ENCODE data around the gene PRAMEF12.

PRAMEF12 gene

DNA sequence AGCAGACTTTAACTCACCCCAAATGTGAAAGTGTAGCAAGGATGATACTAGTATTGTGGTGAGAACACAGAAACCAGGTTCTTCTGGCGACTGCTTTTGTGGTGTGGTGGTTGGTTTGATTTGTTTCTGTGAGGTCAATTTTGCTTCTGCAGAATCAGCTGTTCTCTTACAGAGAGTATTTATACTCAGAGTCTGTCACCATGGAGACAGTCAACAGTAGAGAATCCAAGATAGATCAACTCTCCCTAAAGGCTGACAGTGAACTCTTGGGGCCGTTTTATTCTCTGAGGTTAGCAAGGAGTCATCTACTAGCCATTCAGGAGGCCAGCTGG is 27.6 kb upstream of the PRAMEF12 start, which contains the start of gene CFAP107 (continued):
- TF ChIP-seq ZEB2 (tag by site-specific recombination; IDR thresholded peaks at IDR 0.05): no peak

DNA sequence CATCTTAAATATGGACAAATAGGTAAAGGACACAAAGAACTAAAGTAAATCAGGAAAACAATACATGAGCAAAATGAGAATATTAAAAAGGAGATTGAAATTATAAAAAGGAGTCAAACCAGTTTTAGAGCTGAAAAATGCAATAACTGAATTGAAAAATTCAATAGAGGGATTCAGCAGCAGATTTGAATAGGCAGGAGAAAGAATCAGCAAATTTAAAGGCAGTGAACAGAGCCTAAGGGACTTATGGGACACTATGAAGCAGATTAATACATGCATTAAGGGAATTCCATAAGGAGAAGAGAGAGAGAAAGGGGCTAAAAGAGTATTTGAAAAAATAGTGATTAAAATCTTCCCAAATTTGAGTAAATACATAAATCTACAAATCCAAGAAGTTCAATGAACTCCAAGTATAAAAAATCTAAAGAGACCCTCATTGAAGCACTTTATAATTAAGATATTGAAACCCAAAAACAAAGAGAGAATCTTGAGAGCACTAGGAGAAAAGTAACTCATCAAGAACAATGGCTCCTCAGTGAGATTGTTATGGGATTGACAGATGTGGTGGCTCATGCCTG is 24.7 kb upstream of the PRAMEF12 start:
- ChIA-PET CTCF (no interaction called here), POLR2A (no interaction called here)
- Histone ChIP-seq H3K4me1 (ENCODE audit: control insufficient read depth, insufficient read depth, low read length) (no peaks in the 10 kb centered on the region), H3K36me3 (ENCODE audit: control insufficient read depth in 2 of 2, insufficient read depth in 1 of 2, low read length in 2 of 2) (no peaks in the 10 kb centered on the region), H3K9me3 (ENCODE audit: control insufficient read depth, insufficient read depth, low read depth, low read length) (no peaks in the 10 kb centered on the region), H3K4me3 (ENCODE audit: low read depth, low read length) (no peak overlapping the region), H3K27ac (ENCODE audit: extremely low read depth, low read depth, low read length) (no peak overlapping the region)
- TF ChIP-seq ZNF549 (tag by site-specific recombination; IDR thresholded peaks at IDR 0.05) (no peak), ZNF707 (tag by site-specific recombination; IDR thresholded peaks at IDR 0.05) (no peak), ZBTB21 (tag by site-specific recombination; IDR thresholded peaks at IDR 0.05) (no peak), ZXDB (tag by site-specific recombination; IDR thresholded peaks at IDR 0.05) (no peak), ZNF423 (tag by site-specific recombination; IDR thresholded peaks at IDR 0.05) (no peak), TRIM28 (IDR thresholded peaks at IDR 0.05; ENCODE audit: borderline replicate concordance, low read length) (peak; percentile 24; the same call in 1 of the 2 replicates), ZNF23 (tag by site-specific recombination; IDR thresholded peaks at IDR 0.05; ENCODE audit: borderline replicate concordance) (no peak), ZNF266 (tag by site-specific recombination; IDR thresholded peaks at IDR 0.05; ENCODE audit: low read depth) (no peak), ZNF670 (tag by site-specific recombination; IDR thresholded peaks at IDR 0.05; ENCODE audit: low read depth) (no peak), ZNF155 (tag by site-specific recombination; IDR thresholded peaks at IDR 0.05) (no peak), ZNF791 (tag by site-specific recombination; IDR thresholded peaks at IDR 0.05) (no peak), ZNF433 (tag by site-specific recombination; IDR thresholded peaks at IDR 0.05; ENCODE audit: low read depth) (no peak), ZNF558 (tag by site-specific recombination; IDR thresholded peaks at IDR 0.05) (peak; percentile 66; the same call in 1 of the 2 replicates), GFI1B (tag by site-specific recombination; IDR thresholded peaks at IDR 0.05) (no peak), SETDB1 (IDR thresholded peaks at IDR 0.05; ENCODE audit: insufficient read length, low read length) (peak; percentile 95)
- TF ChIP-seq, protein P1, sequence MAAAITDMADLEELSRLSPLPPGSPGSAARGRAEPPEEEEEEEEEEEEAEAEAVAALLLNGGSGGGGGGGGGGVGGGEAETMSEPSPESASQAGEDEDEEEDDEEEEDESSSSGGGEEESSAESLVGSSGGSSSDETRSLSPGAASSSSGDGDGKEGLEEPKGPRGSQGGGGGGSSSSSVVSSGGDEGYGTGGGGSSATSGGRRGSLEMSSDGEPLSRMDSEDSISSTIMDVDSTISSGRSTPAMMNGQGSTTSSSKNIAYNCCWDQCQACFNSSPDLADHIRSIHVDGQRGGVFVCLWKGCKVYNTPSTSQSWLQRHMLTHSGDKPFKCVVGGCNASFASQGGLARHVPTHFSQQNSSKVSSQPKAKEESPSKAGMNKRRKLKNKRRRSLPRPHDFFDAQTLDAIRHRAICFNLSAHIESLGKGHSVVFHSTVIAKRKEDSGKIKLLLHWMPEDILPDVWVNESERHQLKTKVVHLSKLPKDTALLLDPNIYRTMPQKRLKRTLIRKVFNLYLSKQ (tag by site-specific recombination; IDR thresholded peaks at IDR 0.05; ENCODE audit: borderline replicate concordance): no peak
- TF ChIP-seq, protein P2, sequence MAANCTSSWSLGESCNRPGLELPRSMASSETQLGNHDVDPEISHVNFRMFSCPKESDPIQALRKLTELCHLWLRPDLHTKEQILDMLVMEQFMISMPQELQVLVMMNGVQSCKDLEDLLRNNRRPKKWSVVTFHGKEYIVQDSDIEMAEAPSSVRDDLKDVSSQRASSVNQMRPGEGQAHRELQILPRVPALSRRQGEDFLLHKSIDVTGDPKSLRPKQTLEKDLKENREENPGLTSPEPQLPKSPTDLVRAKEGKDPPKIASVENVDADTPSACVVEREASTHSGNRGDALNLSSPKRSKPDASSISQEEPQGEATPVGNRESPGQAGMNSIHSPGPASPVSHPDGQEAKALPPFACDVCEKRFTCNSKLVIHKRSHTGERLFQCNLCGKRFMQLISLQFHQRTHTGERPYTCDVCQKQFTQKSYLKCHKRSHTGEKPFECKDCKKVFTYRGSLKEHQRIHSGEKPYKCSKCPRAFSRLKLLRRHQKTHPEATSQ (tag by site-specific recombination; IDR thresholded peaks at IDR 0.05): no peak
- TF ChIP-seq, protein P3, sequence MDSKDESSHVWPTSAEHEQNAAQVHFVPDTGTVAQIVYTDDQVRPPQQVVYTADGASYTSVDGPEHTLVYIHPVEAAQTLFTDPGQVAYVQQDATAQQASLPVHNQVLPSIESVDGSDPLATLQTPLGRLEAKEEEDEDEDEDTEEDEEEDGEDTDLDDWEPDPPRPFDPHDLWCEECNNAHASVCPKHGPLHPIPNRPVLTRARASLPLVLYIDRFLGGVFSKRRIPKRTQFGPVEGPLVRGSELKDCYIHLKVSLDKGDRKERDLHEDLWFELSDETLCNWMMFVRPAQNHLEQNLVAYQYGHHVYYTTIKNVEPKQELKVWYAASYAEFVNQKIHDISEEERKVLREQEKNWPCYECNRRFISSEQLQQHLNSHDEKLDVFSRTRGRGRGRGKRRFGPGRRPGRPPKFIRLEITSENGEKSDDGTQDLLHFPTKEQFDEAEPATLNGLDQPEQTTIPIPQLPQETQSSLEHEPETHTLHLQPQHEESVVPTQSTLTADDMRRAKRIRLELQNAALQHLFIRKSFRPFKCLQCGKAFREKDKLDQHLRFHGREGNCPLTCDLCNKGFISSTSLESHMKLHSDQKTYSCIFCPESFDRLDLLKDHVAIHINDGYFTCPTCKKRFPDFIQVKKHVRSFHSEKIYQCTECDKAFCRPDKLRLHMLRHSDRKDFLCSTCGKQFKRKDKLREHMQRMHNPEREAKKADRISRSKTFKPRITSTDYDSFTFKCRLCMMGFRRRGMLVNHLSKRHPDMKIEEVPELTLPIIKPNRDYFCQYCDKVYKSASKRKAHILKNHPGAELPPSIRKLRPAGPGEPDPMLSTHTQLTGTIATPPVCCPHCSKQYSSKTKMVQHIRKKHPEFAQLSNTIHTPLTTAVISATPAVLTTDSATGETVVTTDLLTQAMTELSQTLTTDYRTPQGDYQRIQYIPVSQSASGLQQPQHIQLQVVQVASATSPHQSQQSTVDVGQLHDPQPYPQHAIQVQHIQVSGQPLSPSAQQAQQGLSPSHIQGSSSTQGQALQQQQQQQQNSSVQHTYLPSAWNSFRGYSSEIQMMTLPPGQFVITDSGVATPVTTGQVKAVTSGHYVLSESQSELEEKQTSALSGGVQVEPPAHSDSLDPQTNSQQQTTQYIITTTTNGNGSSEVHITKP (tag by site-specific recombination; IDR thresholded peaks at IDR 0.05): no peak
- TF ChIP-seq, protein P4, sequence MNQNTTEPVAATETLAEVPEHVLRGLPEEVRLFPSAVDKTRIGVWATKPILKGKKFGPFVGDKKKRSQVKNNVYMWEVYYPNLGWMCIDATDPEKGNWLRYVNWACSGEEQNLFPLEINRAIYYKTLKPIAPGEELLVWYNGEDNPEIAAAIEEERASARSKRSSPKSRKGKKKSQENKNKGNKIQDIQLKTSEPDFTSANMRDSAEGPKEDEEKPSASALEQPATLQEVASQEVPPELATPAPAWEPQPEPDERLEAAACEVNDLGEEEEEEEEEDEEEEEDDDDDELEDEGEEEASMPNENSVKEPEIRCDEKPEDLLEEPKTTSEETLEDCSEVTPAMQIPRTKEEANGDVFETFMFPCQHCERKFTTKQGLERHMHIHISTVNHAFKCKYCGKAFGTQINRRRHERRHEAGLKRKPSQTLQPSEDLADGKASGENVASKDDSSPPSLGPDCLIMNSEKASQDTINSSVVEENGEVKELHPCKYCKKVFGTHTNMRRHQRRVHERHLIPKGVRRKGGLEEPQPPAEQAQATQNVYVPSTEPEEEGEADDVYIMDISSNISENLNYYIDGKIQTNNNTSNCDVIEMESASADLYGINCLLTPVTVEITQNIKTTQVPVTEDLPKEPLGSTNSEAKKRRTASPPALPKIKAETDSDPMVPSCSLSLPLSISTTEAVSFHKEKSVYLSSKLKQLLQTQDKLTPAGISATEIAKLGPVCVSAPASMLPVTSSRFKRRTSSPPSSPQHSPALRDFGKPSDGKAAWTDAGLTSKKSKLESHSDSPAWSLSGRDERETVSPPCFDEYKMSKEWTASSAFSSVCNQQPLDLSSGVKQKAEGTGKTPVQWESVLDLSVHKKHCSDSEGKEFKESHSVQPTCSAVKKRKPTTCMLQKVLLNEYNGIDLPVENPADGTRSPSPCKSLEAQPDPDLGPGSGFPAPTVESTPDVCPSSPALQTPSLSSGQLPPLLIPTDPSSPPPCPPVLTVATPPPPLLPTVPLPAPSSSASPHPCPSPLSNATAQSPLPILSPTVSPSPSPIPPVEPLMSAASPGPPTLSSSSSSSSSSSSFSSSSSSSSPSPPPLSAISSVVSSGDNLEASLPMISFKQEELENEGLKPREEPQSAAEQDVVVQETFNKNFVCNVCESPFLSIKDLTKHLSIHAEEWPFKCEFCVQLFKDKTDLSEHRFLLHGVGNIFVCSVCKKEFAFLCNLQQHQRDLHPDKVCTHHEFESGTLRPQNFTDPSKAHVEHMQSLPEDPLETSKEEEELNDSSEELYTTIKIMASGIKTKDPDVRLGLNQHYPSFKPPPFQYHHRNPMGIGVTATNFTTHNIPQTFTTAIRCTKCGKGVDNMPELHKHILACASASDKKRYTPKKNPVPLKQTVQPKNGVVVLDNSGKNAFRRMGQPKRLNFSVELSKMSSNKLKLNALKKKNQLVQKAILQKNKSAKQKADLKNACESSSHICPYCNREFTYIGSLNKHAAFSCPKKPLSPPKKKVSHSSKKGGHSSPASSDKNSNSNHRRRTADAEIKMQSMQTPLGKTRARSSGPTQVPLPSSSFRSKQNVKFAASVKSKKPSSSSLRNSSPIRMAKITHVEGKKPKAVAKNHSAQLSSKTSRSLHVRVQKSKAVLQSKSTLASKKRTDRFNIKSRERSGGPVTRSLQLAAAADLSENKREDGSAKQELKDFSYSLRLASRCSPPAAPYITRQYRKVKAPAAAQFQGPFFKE (tag by site-specific recombination; IDR thresholded peaks at IDR 0.05; ENCODE audit: borderline replicate concordance): no peak
- TF ChIP-seq, protein P5, sequence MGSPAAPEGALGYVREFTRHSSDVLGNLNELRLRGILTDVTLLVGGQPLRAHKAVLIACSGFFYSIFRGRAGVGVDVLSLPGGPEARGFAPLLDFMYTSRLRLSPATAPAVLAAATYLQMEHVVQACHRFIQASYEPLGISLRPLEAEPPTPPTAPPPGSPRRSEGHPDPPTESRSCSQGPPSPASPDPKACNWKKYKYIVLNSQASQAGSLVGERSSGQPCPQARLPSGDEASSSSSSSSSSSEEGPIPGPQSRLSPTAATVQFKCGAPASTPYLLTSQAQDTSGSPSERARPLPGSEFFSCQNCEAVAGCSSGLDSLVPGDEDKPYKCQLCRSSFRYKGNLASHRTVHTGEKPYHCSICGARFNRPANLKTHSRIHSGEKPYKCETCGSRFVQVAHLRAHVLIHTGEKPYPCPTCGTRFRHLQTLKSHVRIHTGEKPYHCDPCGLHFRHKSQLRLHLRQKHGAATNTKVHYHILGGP (tag by site-specific recombination; IDR thresholded peaks at IDR 0.05): no peak

All from HEK293 (cell line).